Mesothelial cell of epicardium (in vitro differentiated cells): Measurements from ENCODE around the gene MIS18BP1. TPM values are rescaled to one million over a fixed set of nuclear protein-coding genes. Genes with fewer than 3 reads are reported as not detected.

Experiments
- DNase-seq, 2 experiments: peaks; one replicate each; pipeline ENCODE4 v3.0.0; 2021; ENCODE audit warnings: low spot score in 2 of 2; ENCODE audit not compliant: unreplicated experiment in 2 of 2
- H3K27ac Mint-ChIP-seq: 2 replicates; pipeline ENCODE4 v1.8.0; 2021; ENCODE audit warnings: mixed read lengths
- H3K27me3 Mint-ChIP-seq: 2 replicates; pipeline ENCODE4 v1.8.0; 2021; ENCODE audit warnings: low read depth, mixed read lengths
- H3K36me3 Mint-ChIP-seq: 2 replicates; pipeline ENCODE4 v1.8.0; 2021; ENCODE audit warnings: mixed read lengths
- H3K4me1 Mint-ChIP-seq: 2 replicates; pipeline ENCODE4 v1.8.0; 2021; ENCODE audit warnings: mixed read lengths
- H3K4me3 Mint-ChIP-seq: 2 replicates; pipeline ENCODE4 v1.8.0; 2021; ENCODE audit warnings: mild to moderate bottlenecking, moderate library complexity, mixed read lengths
- H3K9me3 Mint-ChIP-seq: 2 replicates; pipeline ENCODE4 v1.8.0; 2021; ENCODE audit warnings: mixed read lengths
- total RNA-seq: library from RNA; stranded (reverse); gene quantifications from 3 replicates; pipeline ENCODE4 v1.2.1, GENCODE V29; 2021
- TF ChIP-seq, protein P1 (sequence below): fragments of 200-600 bp; sonication (generic); IDR thresholded peaks from one replicate; pipeline ENCODE4 v1.5.0; 2021; ENCODE audit warnings: antibody characterized with exemption; ENCODE audit not compliant: unreplicated experiment

Gene MIS18BP1
- total RNA-seq, 1 donor from 2014 or later: 42.0 TPM

DNA sequence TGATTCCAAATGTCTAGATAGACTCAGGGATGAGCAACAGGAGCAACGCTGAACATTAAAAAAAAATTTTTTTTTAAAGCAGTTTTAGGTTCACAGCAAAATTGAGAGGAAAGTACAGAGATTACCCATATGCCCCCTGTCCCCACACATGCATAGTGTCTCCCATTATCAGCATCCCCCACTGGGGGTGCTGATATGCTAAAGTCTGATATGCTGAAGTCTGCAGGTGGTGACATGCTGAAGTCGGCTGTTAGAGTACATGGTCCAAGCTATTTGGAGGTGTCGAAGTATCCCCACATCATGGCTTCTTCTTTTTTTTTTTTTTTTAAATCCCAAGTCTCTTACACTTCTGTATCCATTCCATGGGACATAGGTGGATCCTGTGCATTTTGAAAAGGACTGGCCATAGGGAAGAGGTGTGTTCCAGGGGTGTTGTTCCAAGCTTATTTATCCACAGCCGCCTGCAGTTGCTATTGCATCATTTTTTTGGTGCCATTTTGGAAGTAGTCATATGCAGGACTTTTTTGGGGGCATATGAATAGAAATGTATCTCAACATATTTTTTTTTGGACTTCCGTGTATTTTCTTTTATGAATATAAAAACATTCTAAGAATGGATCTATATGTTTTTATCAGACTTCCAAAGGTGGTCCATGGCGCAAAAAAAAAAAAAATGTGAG is 19.0 kb upstream of the MIS18BP1 start:
- Mint-ChIP-seq H3K27ac (no peak overlapping the region), H3K4me1 (no peaks in the 10 kb centered on the region), H3K9me3 (no peaks in the 10 kb centered on the region), H3K27me3 (no peaks in the 10 kb centered on the region), H3K36me3 (no peaks in the 10 kb centered on the region), H3K4me3 (no peak overlapping the region)
- TF ChIP-seq, protein P1, sequence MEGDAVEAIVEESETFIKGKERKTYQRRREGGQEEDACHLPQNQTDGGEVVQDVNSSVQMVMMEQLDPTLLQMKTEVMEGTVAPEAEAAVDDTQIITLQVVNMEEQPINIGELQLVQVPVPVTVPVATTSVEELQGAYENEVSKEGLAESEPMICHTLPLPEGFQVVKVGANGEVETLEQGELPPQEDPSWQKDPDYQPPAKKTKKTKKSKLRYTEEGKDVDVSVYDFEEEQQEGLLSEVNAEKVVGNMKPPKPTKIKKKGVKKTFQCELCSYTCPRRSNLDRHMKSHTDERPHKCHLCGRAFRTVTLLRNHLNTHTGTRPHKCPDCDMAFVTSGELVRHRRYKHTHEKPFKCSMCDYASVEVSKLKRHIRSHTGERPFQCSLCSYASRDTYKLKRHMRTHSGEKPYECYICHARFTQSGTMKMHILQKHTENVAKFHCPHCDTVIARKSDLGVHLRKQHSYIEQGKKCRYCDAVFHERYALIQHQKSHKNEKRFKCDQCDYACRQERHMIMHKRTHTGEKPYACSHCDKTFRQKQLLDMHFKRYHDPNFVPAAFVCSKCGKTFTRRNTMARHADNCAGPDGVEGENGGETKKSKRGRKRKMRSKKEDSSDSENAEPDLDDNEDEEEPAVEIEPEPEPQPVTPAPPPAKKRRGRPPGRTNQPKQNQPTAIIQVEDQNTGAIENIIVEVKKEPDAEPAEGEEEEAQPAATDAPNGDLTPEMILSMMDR: no peak
- DNase-seq: no peak

DNA sequence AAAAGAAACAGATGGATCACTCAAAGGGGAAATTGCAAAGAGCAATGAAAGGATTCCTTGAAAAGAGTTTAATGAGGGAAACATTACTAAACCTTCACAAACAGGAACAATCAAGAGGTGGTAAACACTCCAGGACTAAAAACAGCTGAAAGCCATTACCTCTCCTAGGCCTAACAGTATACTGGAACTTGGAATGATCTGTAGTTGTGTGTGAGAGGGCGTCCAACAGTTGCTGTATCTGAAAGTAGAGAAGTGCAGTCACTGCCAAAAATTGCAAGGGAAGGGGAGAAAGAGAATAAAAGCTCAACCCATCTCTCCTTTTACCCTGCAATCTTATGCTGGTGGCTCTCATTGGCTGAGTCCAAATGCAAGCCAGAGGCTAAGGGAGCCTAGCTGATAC is 17.0 kb upstream of the MIS18BP1 start:
- Mint-ChIP-seq H3K27ac (no peak overlapping the region), H3K4me3 (no peak overlapping the region), H3K4me1 (no peaks in the 10 kb centered on the region), H3K9me3 (no peaks in the 10 kb centered on the region), H3K36me3 (no peaks in the 10 kb centered on the region), H3K27me3 (no peaks in the 10 kb centered on the region)
- no peak for DNase-seq
- TF ChIP-seq, protein P1: no peak

DNA sequence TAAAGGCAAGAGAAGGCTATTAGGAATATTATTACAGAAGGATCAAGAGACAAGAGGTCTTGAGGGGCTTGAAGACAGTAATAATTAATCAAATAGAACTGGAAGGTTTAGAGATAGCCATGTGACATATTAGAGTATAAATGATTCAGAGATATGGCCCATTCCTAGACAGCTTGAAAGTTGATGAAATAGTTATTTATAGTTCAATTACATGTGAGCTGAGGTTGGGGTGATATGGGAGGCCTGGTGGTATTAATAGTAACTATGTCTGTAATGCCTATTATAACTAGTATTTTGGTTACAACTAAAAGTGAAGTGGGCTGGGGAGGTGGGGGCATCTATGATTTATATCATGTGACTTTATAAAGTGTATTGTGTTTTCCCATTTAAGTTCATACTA is 14.1 kb upstream of the MIS18BP1 start:
- Mint-ChIP-seq H3K9me3 (peaks cover 6% of the 10 kb centered on the region), H3K36me3 (peaks cover 4% of the 10 kb centered on the region), H3K4me1 (no peaks in the 10 kb centered on the region), H3K27me3 (peaks cover 4% of the 10 kb centered on the region), H3K4me3 (no peak overlapping the region), H3K27ac (no peak overlapping the region)
- DNase-seq: no peak
- TF ChIP-seq, protein P1: no peak

DNA sequence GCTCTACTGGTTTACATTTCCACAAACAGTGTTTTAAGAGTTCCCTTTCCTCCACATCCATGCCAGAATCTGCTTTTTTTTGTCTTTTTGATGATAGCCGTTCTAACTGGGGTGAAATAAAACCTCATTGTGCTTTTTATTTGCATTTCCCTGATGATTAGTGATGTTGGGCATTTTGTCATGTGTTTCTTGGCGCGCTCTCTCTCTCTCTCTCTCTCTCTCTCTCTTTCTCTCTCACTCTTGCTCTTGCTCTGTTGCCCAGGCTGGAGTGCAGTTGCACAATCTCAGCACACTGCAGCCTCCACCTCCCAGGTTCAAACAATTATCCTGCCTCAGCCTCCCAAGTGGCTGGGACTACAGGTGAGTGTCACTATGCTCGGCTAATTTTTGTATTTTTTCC is 9.6 kb upstream of the MIS18BP1 start:
- no peak overlapping the region for H3K27ac Mint-ChIP-seq
- no peaks in the 10 kb centered on the region for H3K4me1 Mint-ChIP-seq
- peaks cover 12% of the 10 kb centered on the region for H3K36me3 Mint-ChIP-seq
- no peak for DNase-seq
- H3K9me3 Mint-ChIP-seq: peaks cover 40% of the 10 kb centered on the region
- H3K4me3 Mint-ChIP-seq: no peak overlapping the region
- TF ChIP-seq, protein P1: no peak
- peaks cover 4% of the 10 kb centered on the region for H3K27me3 Mint-ChIP-seq

DNA sequence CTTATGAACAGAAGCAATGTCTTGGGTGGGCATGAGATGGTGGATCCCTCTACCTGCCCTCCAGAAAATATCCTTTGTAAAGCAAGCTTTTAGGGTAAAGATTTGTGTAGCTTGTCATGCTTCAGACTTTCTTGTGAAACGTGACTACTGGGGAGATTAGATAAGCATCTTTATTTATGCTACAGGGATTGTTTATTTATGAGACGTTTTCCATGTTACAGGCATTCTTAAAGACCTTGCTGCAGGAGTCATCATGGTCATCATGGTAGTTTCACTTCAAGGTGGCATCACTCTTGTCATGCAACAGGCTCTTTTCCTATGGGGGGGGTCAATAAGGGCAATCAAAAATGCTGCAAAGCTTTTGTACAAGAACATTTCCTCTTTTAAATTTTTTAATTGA is 8.2 kb upstream of the MIS18BP1 start:
- TF ChIP-seq, protein P1: no peak
- Mint-ChIP-seq H3K9me3 (peaks cover 48% of the 10 kb centered on the region), H3K4me3 (no peak overlapping the region), H3K36me3 (peaks cover 12% of the 10 kb centered on the region), H3K4me1 (no peaks in the 10 kb centered on the region), H3K27ac (no peak overlapping the region), H3K27me3 (peaks cover 4% of the 10 kb centered on the region)
- no peak for DNase-seq
